ENCODE data around the gene TNFRSF19.

- TF ChIP-seq MEF2A (IDR thresholded peaks at IDR 0.05; ENCODE audit: insufficient read depth, low read depth, low read length) (no peak), CTCF (IDR thresholded peaks at IDR 0.05 in 2 of 3, conservative IDR thresholded peaks at IDR 0.05 in 1 of 3; ENCODE audit: control insufficient read depth in 2 of 3, extremely low read depth in 1 of 3, insufficient read depth in 1 of 3, low read depth in 3 of 3, low read length in 3 of 3) (no peak), TCF7 (IDR thresholded peaks at IDR 0.05; ENCODE audit: borderline replicate concordance) (no peak), USF1 (IDR thresholded peaks at IDR 0.05; ENCODE audit: borderline replicate concordance, extremely low read length, insufficient read depth, low read depth, low read length) (no peak), ATF2 (IDR thresholded peaks at IDR 0.05; ENCODE audit: low read length) (no peak)
Measured at GRCh38 chr13:23612731-23613130, 42.5 kb downstream of the TNFRSF19 start.

All from GM12878 (cell line).